Peyer's patch (tissue), 4 donors: ENCODE results near the gene NOL4L.

ENCODE experiments used
- CTCF ChIP-seq, 6 experiments: fragments of 450-650 bp in 4 of 6; fragments of 200-600 bp in 2 of 6; sonication (generic) in 1 of 6; IDR thresholded peaks; one replicate each; pipeline ENCODE4 v1.5.1; 2017 to 2019; ENCODE audit warnings: antibody characterized with exemption in 6 of 6, mild to moderate bottlenecking in 3 of 6, moderate library complexity in 1 of 6
- POLR2A ChIP-seq, 2 donors: fragments of 450-650 bp; IDR thresholded peaks; one replicate each; pipeline ENCODE4 v1.5.1; 2017; ENCODE audit warnings: antibody characterized with exemption in 2 of 2, mild to moderate bottlenecking in 2 of 2, moderate library complexity in 2 of 2

DNA sequence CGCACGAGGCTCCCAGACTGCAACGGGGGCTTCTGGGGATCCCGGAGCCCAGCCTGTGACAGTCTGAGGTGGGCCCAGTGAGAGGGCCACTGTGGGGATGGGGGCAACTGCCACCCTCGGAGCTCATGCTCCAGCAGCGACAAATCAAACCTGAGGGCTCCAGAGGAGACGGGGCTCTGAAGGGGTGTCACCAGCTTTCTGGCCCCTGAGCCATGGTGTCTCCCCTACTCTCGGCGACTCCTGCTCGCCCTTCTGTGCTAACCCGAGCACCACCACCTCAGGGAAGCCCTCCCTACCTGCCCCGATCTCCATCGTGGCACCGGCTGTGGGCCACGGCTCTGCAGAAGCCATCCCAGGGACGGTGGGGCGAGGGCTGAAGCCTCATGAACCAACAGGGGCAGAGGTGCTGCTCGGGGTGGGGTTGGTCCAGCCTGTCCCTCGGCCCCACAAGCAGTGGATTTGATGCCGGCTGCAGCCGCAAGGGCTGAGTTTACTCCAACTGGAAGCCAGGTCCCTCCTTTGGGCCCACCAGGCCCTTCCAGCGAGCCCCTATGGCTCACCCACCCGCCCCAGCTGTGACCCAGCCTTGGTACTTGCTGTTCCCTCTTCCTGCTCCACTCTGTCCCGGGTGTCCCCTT, 124.3 kb downstream of the NOL4L start:
- TF ChIP-seq POLR2A (IDR thresholded peaks at IDR 0.05) (no peak), CTCF (IDR thresholded peaks at IDR 0.05) (no peak)
